Ramos (cell line): ENCODE data around the gene ADIPOR2.
"Not testable (repeated sequence)": the region's sequence is repeated elsewhere in the genome, so short reads cannot be mapped to it uniquely, and the experiment has no call there.

Experiments
- in situ Hi-C: fragments of 300-500 bp; cut with MboI; formaldehyde crosslinking; loops from one replicate; pipeline ENCODE4 v1.14.3; 2022; ENCODE audit warnings: low sequenced_read_pairs; ENCODE audit not compliant: unreplicated experiment

ADIPOR2 gene

DNA sequence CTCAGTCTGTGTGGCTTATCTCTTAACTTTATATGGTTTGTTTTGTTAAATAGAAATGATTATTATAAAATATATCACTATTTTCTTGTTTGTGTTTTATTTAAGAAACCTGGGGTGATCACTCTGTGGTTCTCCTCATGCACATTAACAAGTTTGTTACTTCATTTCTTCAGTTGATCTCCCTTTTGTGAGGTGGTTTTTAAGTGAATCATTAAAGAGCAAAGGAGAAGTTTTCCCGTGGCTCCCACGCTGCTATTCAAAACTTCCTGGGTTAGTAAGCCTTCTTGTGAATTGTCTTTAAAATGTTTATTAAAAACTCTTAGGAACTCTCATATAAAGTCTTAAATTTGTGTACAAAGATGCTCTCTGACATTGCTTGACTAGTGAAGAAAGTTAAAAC is 11.8 kb downstream of the ADIPOR2 start:
- in situ Hi-C loops, result no loop called here

DNA sequence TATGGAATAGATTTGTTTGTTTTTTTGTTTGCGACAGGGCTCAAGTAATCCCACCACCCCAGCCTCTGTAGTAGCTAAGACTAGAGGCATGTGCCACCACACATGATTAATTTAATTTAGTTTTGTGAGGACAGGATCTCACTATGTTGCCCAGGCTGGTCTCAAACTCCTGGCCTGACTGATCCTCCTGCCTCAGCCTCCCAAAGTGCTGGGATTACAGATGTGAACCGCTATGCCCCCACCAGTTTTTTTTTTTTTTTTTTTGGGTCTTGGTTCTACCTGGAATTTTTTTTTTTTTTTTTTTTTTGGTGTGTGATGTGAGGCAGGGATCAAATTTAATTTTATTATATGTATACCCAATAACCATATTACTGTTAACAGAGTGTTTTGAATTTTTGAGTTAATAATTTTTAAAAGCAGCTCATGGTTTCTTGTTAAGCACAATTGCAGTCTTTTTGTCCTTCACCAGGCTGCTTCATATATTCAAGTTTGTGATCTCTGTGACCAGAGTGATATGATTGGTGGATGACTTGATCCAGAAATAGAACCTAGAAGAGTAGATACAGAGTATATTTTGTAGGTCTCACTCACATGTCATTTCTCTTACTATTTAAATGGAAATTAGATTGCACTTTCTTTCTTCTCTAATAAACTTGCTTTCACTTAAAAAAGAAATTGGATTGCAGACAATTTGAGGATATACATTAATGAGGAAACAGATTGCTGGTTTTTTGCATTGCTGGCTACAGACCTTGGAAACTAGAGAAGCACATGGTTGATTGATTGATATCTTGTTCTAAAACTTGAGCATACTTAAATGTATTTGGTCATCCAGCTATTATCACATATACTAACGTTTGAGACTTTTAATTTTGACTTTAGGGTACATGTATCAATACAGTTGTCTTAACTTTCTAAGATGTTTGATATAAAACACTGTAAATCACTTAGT is 13.2 kb downstream of the ADIPOR2 start:
- in situ Hi-C loops, result no loop called here

- in situ Hi-C loops, result no loop called here
Observed at GRCh38 chr12:1705774-1706631, 15.1 kb downstream of the ADIPOR2 start.

GRCh38 chr12:1706632-1706980 is 15.7 kb downstream of the ADIPOR2 start:
- in situ Hi-C loops, result no loop called here

GRCh38 chr12:1707051-1707450 is 16.2 kb downstream of the ADIPOR2 start:
- in situ Hi-C loops, result no loop called here

GRCh38 chr12:1709968-1710367 is 19.1 kb downstream of the ADIPOR2 start:
- in situ Hi-C loops, result not testable (repeated sequence)

GRCh38 chr12:1710870-1711269 is 20.0 kb downstream of the ADIPOR2 start:
- in situ Hi-C loops, result not testable (repeated sequence)

GRCh38 chr12:1711536-1712211 is 20.8 kb downstream of the ADIPOR2 start:
- in situ Hi-C loops, result not testable (repeated sequence)

GRCh38 chr12:1712305-1712704 is 21.4 kb downstream of the ADIPOR2 start:
- in situ Hi-C loops, result not testable (repeated sequence)

DNA sequence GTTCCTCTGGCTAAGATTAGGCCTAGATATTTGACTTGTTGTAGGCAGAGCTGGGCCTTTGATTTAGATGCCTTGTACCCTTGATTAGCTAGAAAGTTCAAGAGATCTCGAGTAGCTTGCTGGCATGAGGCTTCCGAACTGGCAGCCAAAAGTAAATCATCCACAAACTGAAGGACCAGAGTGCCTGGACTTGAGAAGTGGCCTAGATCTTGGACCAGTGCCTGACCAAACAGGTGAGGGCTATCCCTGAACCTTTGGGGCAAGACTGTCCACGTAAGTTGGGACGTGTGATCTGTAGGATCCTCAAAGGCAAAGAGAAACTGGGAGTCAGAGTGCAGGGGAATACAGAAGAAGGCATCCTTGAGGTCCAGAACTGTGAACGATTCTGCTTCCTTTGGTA is 22.0 kb downstream of the ADIPOR2 start:
- in situ Hi-C loops, result not testable (repeated sequence)

DNA sequence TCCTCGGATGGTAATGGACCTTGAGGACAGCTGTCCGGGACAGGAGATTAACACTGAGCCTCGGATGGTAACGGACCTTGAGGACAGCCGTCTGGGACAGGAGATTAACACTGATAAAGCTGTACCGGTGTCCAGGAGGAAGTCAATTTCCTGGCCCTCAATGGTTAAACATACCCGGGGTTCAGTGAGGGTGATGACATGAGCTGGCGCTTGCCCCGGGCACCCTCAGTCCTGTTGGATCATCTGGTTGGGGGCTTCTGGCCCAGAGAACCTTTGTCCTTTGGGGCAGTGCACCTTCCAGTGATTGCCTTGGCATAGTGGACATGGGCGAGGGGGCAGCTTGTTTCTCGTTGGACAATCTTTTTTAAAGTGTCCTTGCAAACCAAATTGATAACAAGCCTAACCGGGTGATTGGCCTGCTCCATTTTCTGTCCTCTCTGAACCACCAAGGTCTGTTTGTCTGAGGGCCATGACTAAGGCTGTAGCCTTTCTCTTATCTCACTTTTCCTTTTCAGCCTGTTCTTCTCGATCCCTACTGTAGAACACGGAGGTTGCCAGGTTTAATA is 23.0 kb downstream of the ADIPOR2 start:
- in situ Hi-C loops, result not testable (repeated sequence)

DNA sequence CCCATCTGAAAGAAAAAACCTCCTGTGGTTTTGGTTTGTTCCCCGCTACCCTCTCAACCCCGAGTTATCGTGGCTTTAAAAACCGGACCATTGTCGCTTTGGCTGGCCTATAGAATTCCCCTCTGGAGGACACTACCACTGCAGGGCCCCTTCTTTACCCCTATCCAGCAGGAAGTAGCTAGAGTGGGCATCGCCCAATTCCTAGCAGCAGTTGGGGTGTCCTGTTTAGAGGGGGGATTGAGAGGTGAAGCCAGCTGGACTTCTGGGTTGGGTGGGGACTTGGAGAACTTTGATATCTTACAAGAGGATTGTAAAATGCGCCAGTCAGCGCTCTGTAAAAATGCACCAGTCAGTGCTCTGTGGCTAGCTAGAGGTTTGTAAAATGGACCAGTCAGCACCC is 24.6 kb downstream of the ADIPOR2 start:
- in situ Hi-C loops, result not testable (repeated sequence)

DNA sequence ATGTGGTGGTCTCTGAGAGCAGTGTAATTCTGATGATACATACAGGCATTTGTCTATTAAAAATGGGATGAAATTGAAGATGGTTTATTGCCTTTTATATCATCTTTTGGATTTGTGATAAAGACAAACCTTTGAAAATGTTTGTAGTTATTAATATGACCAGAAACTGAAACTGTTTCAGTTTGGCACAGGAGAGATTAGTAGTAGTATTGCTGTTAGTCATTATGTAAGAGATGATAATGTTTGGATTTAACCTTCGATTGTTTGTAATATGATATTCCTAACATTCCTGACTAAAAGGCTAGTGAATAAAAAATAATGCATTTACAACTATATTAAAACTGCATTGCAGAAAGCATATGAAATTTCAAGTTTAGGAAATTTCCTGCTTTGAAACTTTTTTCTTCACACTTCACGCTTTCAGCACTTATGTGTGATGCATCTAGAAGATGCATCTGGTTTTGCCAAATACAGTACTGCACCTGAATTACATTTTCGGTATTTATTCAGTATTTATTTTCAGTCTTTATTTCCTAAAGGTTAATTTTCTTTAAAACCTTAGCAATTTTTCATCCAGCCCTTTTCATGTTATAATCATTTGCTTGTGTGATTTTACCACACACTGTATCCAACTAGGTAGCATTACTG is 25.5 kb downstream of the ADIPOR2 start:
- in situ Hi-C loops, result no loop called here

DNA sequence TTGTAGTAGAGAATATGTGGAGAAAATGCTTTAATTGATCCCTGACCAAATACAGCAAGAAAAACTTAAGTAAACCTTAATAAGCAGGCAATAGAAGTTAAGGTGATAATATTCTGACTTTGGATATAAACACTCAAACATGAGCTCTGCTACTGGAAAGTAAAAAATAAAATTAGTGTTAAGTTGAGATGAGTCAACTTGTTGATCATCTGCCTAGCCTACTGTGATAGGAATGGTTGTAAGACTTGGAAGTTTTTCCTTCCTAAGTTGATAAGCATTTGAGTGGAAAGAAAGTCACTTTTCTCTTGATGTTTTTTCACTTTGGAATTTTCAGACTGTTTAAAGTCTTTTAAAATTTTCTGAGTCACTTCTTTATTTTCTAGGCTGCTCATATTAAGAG is 26.0 kb downstream of the ADIPOR2 start:
- in situ Hi-C loops, result no loop called here

- in situ Hi-C loops, result no loop called here
Observed at GRCh38 chr12:1719139-1719538, 28.3 kb downstream of the ADIPOR2 start.

- in situ Hi-C loops, result no loop called here
Observed at GRCh38 chr12:1720494-1720893, 29.6 kb downstream of the ADIPOR2 start.

DNA sequence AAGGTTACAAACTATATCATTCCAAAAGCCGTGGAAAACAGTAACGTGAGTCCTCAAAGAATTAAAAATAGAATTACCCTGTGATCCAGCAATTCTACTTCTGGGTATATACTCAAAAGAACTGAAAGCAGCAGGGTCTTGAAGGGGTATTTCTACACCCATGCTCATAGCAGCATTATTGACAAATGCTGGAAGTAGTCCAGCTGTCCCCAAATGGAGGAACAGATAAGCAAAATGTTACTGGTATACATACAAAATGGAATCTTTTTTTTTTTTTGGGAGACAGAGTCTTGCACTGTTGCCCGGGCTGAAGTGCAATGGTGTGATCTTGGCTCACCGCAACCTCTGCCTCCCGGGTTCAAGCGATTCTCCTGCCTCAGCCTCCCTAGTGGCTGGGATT is 32.9 kb downstream of the ADIPOR2 start:
- in situ Hi-C loops, result no loop called here

DNA sequence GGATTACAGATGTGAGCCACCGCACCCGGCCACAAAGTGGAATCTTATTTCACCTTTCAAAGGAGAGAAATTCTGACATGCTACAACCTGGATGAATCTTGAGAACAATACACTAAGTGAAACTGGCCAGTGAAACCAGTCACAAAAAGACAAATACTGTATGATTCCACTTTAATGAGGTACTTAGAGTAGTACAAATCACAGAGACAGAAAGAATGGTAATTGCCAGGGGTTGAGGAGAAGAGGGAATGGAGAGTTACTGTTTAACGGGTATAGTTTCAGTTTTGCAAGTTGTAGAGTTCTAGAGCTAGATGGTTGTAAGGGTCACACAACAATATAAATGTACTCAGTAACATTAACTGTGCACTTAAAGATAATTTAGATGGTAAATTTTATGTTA is 33.4 kb downstream of the ADIPOR2 start:
- in situ Hi-C loops, result no loop called here

GRCh38 chr12:1726753-1727152 is 35.9 kb downstream of the ADIPOR2 start:
- in situ Hi-C loops, result no loop called here

DNA sequence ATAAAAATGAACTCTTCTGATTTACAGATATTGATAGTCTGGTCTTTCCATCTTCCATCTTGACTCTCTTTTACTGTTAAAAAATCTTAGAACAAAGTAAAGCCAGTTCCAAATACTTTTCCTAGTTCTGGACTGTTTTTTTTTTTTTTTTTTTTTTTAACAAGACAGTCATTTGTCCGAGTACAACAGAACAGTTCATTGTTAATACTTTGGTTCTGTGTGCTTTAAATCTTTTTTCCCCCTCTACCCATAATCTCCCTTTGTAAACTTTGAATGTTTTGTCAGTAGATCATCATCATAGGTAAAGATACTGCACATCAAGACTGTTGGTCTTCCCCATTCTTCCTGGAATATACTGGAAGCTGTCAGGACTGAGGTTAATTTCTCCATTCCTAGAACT is 38.0 kb downstream of the ADIPOR2 start:
- in situ Hi-C loops, result no loop called here
